K562 treated with DMSO at 1 percent for 48 hours (cell line): ENCODE measurements around the gene SPIB. TPM values are rescaled to one million over a fixed set of nuclear protein-coding genes. Genes with fewer than 3 reads are reported as not detected.

Experiments
- total RNA-seq: library from RNA; unstranded; fragments of 300-600 nt; gene quantifications from 2 replicates; pipeline ENCODE4 v1.2.3, GENCODE V29; 2022; ENCODE audit warnings: low replicate concordance; ENCODE audit errors: extremely low read depth

Gene SPIB
- total RNA-seq: not detected in 2 replicates

GRCh38 chr19:50418176-50419021 lies at the start of gene SPIB:
SPIB (plus strand) TSS chr19:50418938; CDS start chr19:50418963, 25 bp downstream.

GRCh38 chr19:50376166-50377050 lies 42.3 kb upstream of the SPIB start, which contains the start of gene NR1H2:
NR1H2 (plus strand) TSS chr19:50376457; CDS start chr19:50377606, 1,149 bp downstream.

GRCh38 chr19:50383852-50384684 lies 34.7 kb upstream of the SPIB start, which contains the start of gene POLD1:
POLD1 (plus strand) TSS chr19:50384347; CDS start chr19:50398852, 14,505 bp downstream.

GRCh38 chr19:50432221-50433028 lies 13.7 kb downstream of the SPIB start, which contains the start of gene MYBPC2:
MYBPC2 (plus strand) TSS chr19:50432892; CDS start chr19:50432954, 62 bp downstream.

GRCh38 chr19:50476224-50476906 lies 57.6 kb downstream of the SPIB start, which contains the start of the genes EMC10 and GARIN5A:
EMC10 (plus strand) TSS chr19:50476507; CDS start chr19:50476545, 38 bp downstream.
GARIN5A (minus strand) TSS chr19:50476848; CDS start chr19:50476388, 460 bp downstream.

Other genes starting within 250 kb of the SPIB start
- gene MYH14, start 215.3 kb upstream of the SPIB start, total RNA-seq: not detected in 2 replicates
- gene KCNC3, start 89.6 kb upstream of the SPIB start, total RNA-seq: not detected in 2 replicates
- gene NAPSA, start 53.3 kb upstream of the SPIB start, total RNA-seq: not detected in 2 replicates
- gene NR1H2, start 42.5 kb upstream of the SPIB start, total RNA-seq: not detected in 2 replicates
- gene POLD1, start 34.6 kb upstream of the SPIB start, total RNA-seq: not detected in 2 replicates
- not detected in 2 replicates for gene MYBPC2, start 14.0 kb downstream of the SPIB start, total RNA-seq
- gene EMC10, start 57.6 kb downstream of the SPIB start, total RNA-seq: not detected in 2 replicates
- gene GARIN5A, start 57.9 kb downstream of the SPIB start, total RNA-seq: not detected in 2 replicates
- gene JOSD2, start 92.3 kb downstream of the SPIB start, total RNA-seq: not detected in 2 replicates
- gene ASPDH, start 95.0 kb downstream of the SPIB start, total RNA-seq: not detected in 2 replicates
- not detected in 2 replicates for gene LRRC4B, start 149.5 kb downstream of the SPIB start, total RNA-seq
- gene SYT3, start 220.9 kb downstream of the SPIB start, total RNA-seq: not detected in 2 replicates
- gene C19orf81, start 230.5 kb downstream of the SPIB start, total RNA-seq: not detected in 2 replicates